Loucy (cell line): ENCODE measurements around the gene NDE1.

Source experiments
- H2AFZ ChIP-seq: fragments of 200-600 bp; sonication (generic); 2 replicates; pipeline ENCODE4 v1.6.0; 2016; ENCODE audit warnings: antibody characterized with exemption, mild to moderate bottlenecking, low read length, moderate library complexity
- H3F3A ChIP-seq: fragments of 200-600 bp; 2 replicates; pipeline ENCODE4 v1.6.0; 2016; ENCODE audit warnings: antibody characterized with exemption, low read depth, mild to moderate bottlenecking
- H3K27me3 ChIP-seq: fragments of 200-600 bp; sonication (generic); 2 replicates; pipeline ENCODE4 v1.6.1; 2014; ENCODE audit warnings: low read length, mild to moderate bottlenecking; ENCODE audit not compliant: insufficient read depth, poor library complexity, severe bottlenecking
- H3K36me3 ChIP-seq: fragments of 200-600 bp; sonication (generic); 2 replicates; pipeline ENCODE4 v1.6.1; 2016; ENCODE audit warnings: low read length; ENCODE audit not compliant: insufficient read depth
- H3K4me1 ChIP-seq: fragments of 200-600 bp; sonication (generic); 2 replicates; pipeline ENCODE4 v1.5.1; 2014; ENCODE audit warnings: low read length, mild to moderate bottlenecking; ENCODE audit not compliant: insufficient read depth, poor library complexity, severe bottlenecking
- H3K4me2 ChIP-seq: fragments of 200-600 bp; sonication (generic); 2 replicates; pipeline ENCODE4 v1.6.0; 2014; ENCODE audit warnings: antibody characterized with exemption, low read length, low read depth, mild to moderate bottlenecking; ENCODE audit not compliant: poor library complexity, severe bottlenecking
- H3K4me3 ChIP-seq: fragments of 200-600 bp; sonication (generic); 2 replicates; pipeline ENCODE4 v1.5.1; 2014; ENCODE audit warnings: low read length, mild to moderate bottlenecking, mixed read lengths; ENCODE audit not compliant: poor library complexity, severe bottlenecking
- H3K79me2 ChIP-seq: fragments of 200-600 bp; sonication (generic); 2 replicates; pipeline ENCODE4 v1.6.1; 2014; ENCODE audit warnings: low read length; ENCODE audit not compliant: insufficient read depth
- H3K9ac ChIP-seq: fragments of 200-600 bp; sonication (generic); 2 replicates; pipeline ENCODE4 v1.6.0; 2014; ENCODE audit warnings: mild to moderate bottlenecking, low read depth, low read length, moderate library complexity; ENCODE audit not compliant: poor library complexity, severe bottlenecking
- H3K9me2 ChIP-seq: fragments of 200-600 bp; sonication (generic); replicated peaks from 2 replicates; pipeline ENCODE4 v1.6.1; 2016; ENCODE audit warnings: low read depth, low read length, mixed read lengths
- H3K9me3 ChIP-seq: fragments of 200-600 bp; sonication (generic); 2 replicates; pipeline ENCODE4 v1.6.1; 2014; ENCODE audit warnings: mild to moderate bottlenecking, antibody characterized with exemption, low read length, low read depth; ENCODE audit not compliant: insufficient read depth
- H4K20me1 ChIP-seq: fragments of 200-600 bp; sonication (generic); 2 replicates; pipeline ENCODE4 v1.6.0; 2014; ENCODE audit warnings: antibody characterized with exemption, low read length, mild to moderate bottlenecking; ENCODE audit not compliant: insufficient read depth, poor library complexity, severe bottlenecking
- CTCF ChIP-seq: fragments of 200-600 bp; sonication (generic); conservative IDR thresholded peaks from 2 replicates; pipeline ENCODE4 v1.5.1; 2014; ENCODE audit warnings: mild to moderate bottlenecking, antibody characterized with exemption, low read length
- EZH2phosphoT487 ChIP-seq: fragments of 200-600 bp; IDR thresholded peaks from 2 replicates; pipeline ENCODE4 v1.6.1; 2018; ENCODE audit warnings: antibody characterized with exemption, mild to moderate bottlenecking, moderate library complexity, borderline replicate concordance

The NDE1 gene

DNA sequence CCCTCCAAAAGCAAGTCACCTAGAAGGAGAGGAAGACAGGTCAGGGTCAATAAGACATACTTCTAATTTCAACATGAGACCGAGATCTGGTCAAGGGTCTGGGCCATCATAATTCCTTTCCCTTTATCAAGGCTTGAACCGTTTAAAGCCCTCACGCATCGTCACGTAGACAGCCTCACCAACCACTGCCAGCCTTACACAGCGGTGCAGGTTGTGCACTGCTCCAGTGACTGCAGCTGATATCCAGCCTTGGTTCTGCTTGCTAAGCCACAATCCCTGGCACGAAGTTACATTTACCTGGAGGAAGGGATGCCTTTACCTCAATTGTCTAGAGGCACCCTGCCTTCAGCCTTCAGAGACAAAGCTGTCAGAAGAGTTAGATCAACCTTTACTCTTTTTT, 121.6 kb downstream of the NDE1 start:
- H3K4me1 ChIP-seq: peaks cover 1% of the 10 kb centered on the region
- TF ChIP-seq EZH2phosphoT487 (no peak), CTCF (no peak)
- no peaks in the 10 kb centered on the region for H3K36me3 ChIP-seq
- H3K9ac ChIP-seq: no peak overlapping the region
- H3K9me2 ChIP-seq: no peaks in the 10 kb centered on the region
- H3K4me3 ChIP-seq: no peak overlapping the region
- H3K27me3 ChIP-seq: no peaks in the 10 kb centered on the region
- no peaks in the 10 kb centered on the region for H3K9me3 ChIP-seq
- no peak overlapping the region for H2AFZ ChIP-seq
- no peaks in the 10 kb centered on the region for H3K79me2 ChIP-seq
- H3K4me2 ChIP-seq: no peak overlapping the region
- H4K20me1 ChIP-seq: no peaks in the 10 kb centered on the region
- no peaks in the 10 kb centered on the region for H3F3A ChIP-seq

DNA sequence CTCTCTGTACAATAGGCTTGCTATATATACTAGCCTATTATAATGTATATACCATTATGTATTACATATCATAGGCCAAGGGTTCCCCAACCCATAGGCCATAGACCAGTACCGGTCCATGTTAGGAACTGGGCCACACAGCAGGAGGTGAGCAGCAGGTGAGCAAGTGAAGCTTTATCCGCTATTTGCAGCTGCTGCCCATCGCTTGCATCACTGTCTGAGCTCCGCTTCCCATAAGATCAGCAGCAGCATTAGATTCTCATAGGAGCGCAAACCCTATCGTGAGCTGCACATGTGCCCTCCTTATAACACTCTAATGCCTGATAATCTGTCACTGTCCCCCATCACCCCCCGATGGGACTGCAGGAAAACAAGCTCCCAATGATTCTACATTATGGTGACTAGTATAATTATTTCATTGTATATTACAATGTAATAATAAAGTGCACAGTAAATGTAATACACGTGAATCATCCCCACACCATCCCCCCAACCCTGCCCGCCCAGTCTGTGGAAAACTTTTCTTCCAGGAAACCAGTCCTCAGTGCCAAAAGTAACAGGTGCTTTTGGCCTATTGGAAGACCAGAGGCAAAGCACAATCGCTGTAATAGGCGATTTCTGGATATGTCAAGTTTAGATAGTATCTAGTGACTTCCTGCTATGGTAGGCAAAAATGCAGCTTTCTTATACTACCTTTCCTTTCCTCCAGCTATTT, 122.7 kb downstream of the NDE1 start:
- H3K36me3 ChIP-seq: no peaks in the 10 kb centered on the region
- no peaks in the 10 kb centered on the region for H3K79me2 ChIP-seq
- H3K9ac ChIP-seq: no peak overlapping the region
- H4K20me1 ChIP-seq: no peaks in the 10 kb centered on the region
- H3K4me2 ChIP-seq: no peak overlapping the region
- no peaks in the 10 kb centered on the region for H3K9me2 ChIP-seq
- H2AFZ ChIP-seq: no peak overlapping the region
- no peaks in the 10 kb centered on the region for H3K9me3 ChIP-seq
- no peaks in the 10 kb centered on the region for H3K27me3 ChIP-seq
- TF ChIP-seq EZH2phosphoT487 (no peak), CTCF (no peak)
- no peak overlapping the region for H3K4me3 ChIP-seq
- no peaks in the 10 kb centered on the region for H3K4me1 ChIP-seq
- no peaks in the 10 kb centered on the region for H3F3A ChIP-seq

- Histone ChIP-seq H3F3A (no peaks in the 10 kb centered on the region), H3K27me3 (no peaks in the 10 kb centered on the region), H3K4me3 (no peak overlapping the region), H3K79me2 (no peaks in the 10 kb centered on the region), H3K9me3 (no peaks in the 10 kb centered on the region), H2AFZ (no peak overlapping the region), H3K9ac (no peak overlapping the region), H3K4me2 (no peak overlapping the region), H3K4me1 (no peaks in the 10 kb centered on the region), H4K20me1 (no peaks in the 10 kb centered on the region), H3K9me2 (no peaks in the 10 kb centered on the region), H3K36me3 (no peaks in the 10 kb centered on the region)
- TF ChIP-seq CTCF (no peak), EZH2phosphoT487 (no peak)
These were observed 123.9 kb downstream of the NDE1 start for GRCh38 chr16:15773968-15774367.
